IMR-90 (cell line): Measurements from ENCODE around the gene GABRB1. TPM values are rescaled to one million over a fixed set of nuclear protein-coding genes. Genes with fewer than 3 reads are reported as not detected.

Source experiments
- ATAC-seq: fragments of 200-7000 bp; cut with Tn5 transposase; 2 replicates; pipeline ENCODE4 v1.9.1; 2020; ENCODE audit warnings: low read depth, mild to moderate bottlenecking, moderate library complexity
- BruUV-seq: library from RNA; stranded (reverse); fragments of 400-500 nt; replicated peaks from 2 replicates; lab custom pipeline; 2021; lab: Mats Ljungman, UMichigan
- CTCF ChIA-PET: fragments of 300-600 bp; formaldehyde crosslinking; extraction: SDS; loops from one replicate; lab custom pipeline; 2021; ENCODE audit warnings: antibody characterized with exemption; lab: Yijun Ruan, JAX
- POLR2A ChIA-PET: fragments of 300-600 bp; sonication (Branson Sonifier 250); formaldehyde crosslinking; loops from one replicate; lab custom pipeline; 2022; ENCODE audit warnings: antibody characterized with exemption; ENCODE audit not compliant: unreplicated experiment; lab: Charles Lee
- DNase-seq: peaks from one replicate; pipeline ENCODE4 v3.0.0; 2013
- H2AFZ ChIP-seq: replicated peaks from 2 replicates; pipeline ENCODE3; 2013; ENCODE audit warnings: low read length, mild to moderate bottlenecking; ENCODE audit not compliant: poor library complexity
- H2AK5ac ChIP-seq: 2 replicates; pipeline ENCODE4 v1.6.1; 2013; ENCODE audit warnings: low read depth, low read length, inconsistent platforms
- H2AK9ac ChIP-seq: replicated peaks from 2 replicates; pipeline ENCODE3; 2013; ENCODE audit warnings: mild to moderate bottlenecking, low read depth, low read length, moderate library complexity; ENCODE audit not compliant: poor library complexity
- H2BK120ac ChIP-seq: 2 replicates; pipeline ENCODE4 v1.6.1; 2013; ENCODE audit warnings: low read depth, low read length, inconsistent platforms
- H2BK15ac ChIP-seq: 3 replicates; pipeline ENCODE4 v1.6.1; 2013; ENCODE audit warnings: low read depth, low read length, inconsistent platforms
- H2BK20ac ChIP-seq: 2 replicates; pipeline ENCODE4 v1.6.1; 2013; ENCODE audit warnings: low read depth, mild to moderate bottlenecking, inconsistent platforms, low read length, moderate library complexity
- H2BK5ac ChIP-seq: 2 replicates; pipeline ENCODE4 v1.6.1; 2013; ENCODE audit warnings: mild to moderate bottlenecking, low read depth, low read length, inconsistent platforms; ENCODE audit not compliant: poor library complexity, severe bottlenecking
- H3K14ac ChIP-seq: replicated peaks from 2 replicates; pipeline ENCODE4 v1.6.1; 2013; ENCODE audit warnings: low read depth, low read length, inconsistent platforms
- H3K18ac ChIP-seq: 2 replicates; pipeline ENCODE4 v1.6.1; 2013; ENCODE audit warnings: low read depth, low read length, control low read depth
- H3K23ac ChIP-seq: 2 replicates; pipeline ENCODE4 v1.6.1; 2013; ENCODE audit warnings: low read depth, low read length, inconsistent platforms
- H3K27ac ChIP-seq: 2 replicates; pipeline ENCODE4 v1.5.1; 2013; ENCODE audit warnings: mild to moderate bottlenecking, control low read depth, low read length; ENCODE audit not compliant: insufficient read depth
- H3K27me3 ChIP-seq: 2 replicates; pipeline ENCODE4 v1.6.1; 2013; ENCODE audit warnings: low read length; ENCODE audit not compliant: control insufficient read depth, insufficient read depth
- H3K36me3 ChIP-seq: 2 replicates; pipeline ENCODE4 v1.6.1; 2013; ENCODE audit warnings: low read length, mixed read lengths; ENCODE audit not compliant: control insufficient read depth, insufficient read depth
- H3K4ac ChIP-seq: 2 replicates; pipeline ENCODE4 v1.6.1; 2013; ENCODE audit warnings: low read depth, low read length, inconsistent platforms
- H3K4me1 ChIP-seq: 2 replicates; pipeline ENCODE4 v1.6.1; 2013; ENCODE audit warnings: low read length, mixed read lengths; ENCODE audit not compliant: control insufficient read depth, insufficient read depth
- H3K4me2 ChIP-seq: 2 replicates; pipeline ENCODE4 v1.6.1; 2013; ENCODE audit warnings: low read depth, mild to moderate bottlenecking, control low read depth, low read length, moderate library complexity
- H3K4me3 ChIP-seq: 2 replicates; pipeline ENCODE4 v1.5.1; 2013; ENCODE audit warnings: low read depth, mild to moderate bottlenecking, control low read depth, low read length, moderate library complexity; ENCODE audit not compliant: insufficient read depth
- H3K56ac ChIP-seq: 2 replicates; pipeline ENCODE4 v1.6.1; 2013; ENCODE audit warnings: low read length, inconsistent platforms; ENCODE audit not compliant: insufficient read depth; ENCODE audit errors: extremely low read depth
- H3K79me1 ChIP-seq, 2 experiments: 2 replicates each; pipeline ENCODE4 v1.6.1; 2013; ENCODE audit warnings: low read length in 2 of 2, inconsistent platforms in 1 of 2, low read depth in 1 of 2
- H3K9ac ChIP-seq: 2 replicates; pipeline ENCODE4 v1.6.1; 2013; ENCODE audit warnings: low read depth, low read length, control low read depth
- H3K9me1 ChIP-seq: 2 replicates; pipeline ENCODE4 v1.6.1; 2013; ENCODE audit warnings: low read length, inconsistent platforms; ENCODE audit not compliant: insufficient read depth
- H3K9me3 ChIP-seq: 2 replicates; pipeline ENCODE4 v1.6.1; 2013; ENCODE audit warnings: low read length; ENCODE audit not compliant: control insufficient read depth, insufficient read depth
- H4K20me1 ChIP-seq: 2 replicates; pipeline ENCODE4 v1.6.1; 2013; ENCODE audit warnings: low read length, inconsistent platforms; ENCODE audit not compliant: insufficient read depth
- H4K5ac ChIP-seq: 2 replicates; pipeline ENCODE4 v1.6.1; 2013; ENCODE audit warnings: mild to moderate bottlenecking, low read depth, low read length, control low read depth
- H4K8ac ChIP-seq, 2 experiments: 2 replicates each; pipeline ENCODE4 v1.6.1; 2013; ENCODE audit warnings: low read depth in 2 of 2, low read length in 2 of 2, control low read depth in 1 of 2, inconsistent platforms in 1 of 2
- H4K91ac ChIP-seq: 2 replicates; pipeline ENCODE4 v1.6.1; 2013; ENCODE audit warnings: low read depth, low read length, inconsistent platforms; ENCODE audit not compliant: insufficient read depth
- BHLHE40 ChIP-seq: fragments of 150-350 bp; IDR thresholded peaks from 2 replicates; pipeline ENCODE4 v1.6.1; 2016; ENCODE audit warnings: mild to moderate bottlenecking, low read depth, low read length
- CEBPB ChIP-seq: IDR thresholded peaks from 2 replicates; pipeline ENCODE4 v1.6.1; 2012; ENCODE audit warnings: low read depth, low read length, improper control_type of control experiment
- CHD1 ChIP-seq: IDR thresholded peaks from 2 replicates; pipeline ENCODE4 v1.6.1; 2012; ENCODE audit warnings: low read depth, low read length, improper control_type of control experiment
- FOS ChIP-seq: fragments of 150-350 bp; IDR thresholded peaks from 2 replicates; pipeline ENCODE4 v1.6.1; 2016; ENCODE audit warnings: low read depth, low read length
- MAFK ChIP-seq: IDR thresholded peaks from 2 replicates; pipeline ENCODE4 v1.6.1; 2012; ENCODE audit warnings: low read depth, low read length, improper control_type of control experiment
- MAZ ChIP-seq: IDR thresholded peaks from 2 replicates; pipeline ENCODE4 v1.6.1; 2012; ENCODE audit warnings: low read depth, mild to moderate bottlenecking, low read length, improper control_type of control experiment, moderate library complexity, borderline replicate concordance
- MXI1 ChIP-seq: IDR thresholded peaks from 2 replicates; pipeline ENCODE4 v1.6.1; 2012; ENCODE audit warnings: low read depth, mild to moderate bottlenecking, low read length, moderate library complexity, borderline replicate concordance
- NFE2L2 ChIP-seq: fragments of 150-350 bp; IDR thresholded peaks from 2 replicates; pipeline ENCODE4 v1.6.1; 2016; ENCODE audit warnings: low read depth, mild to moderate bottlenecking, low read length
- POLR2A ChIP-seq: IDR thresholded peaks from 2 replicates; pipeline ENCODE4 v1.6.1; 2012; ENCODE audit warnings: mild to moderate bottlenecking, low read depth, low read length
- RAD21 ChIP-seq: IDR thresholded peaks from 2 replicates; pipeline ENCODE4 v1.6.1; 2012; ENCODE audit warnings: low read length, improper control_type of control experiment
- RCOR1 ChIP-seq: IDR thresholded peaks from 2 replicates; pipeline ENCODE4 v1.6.1; 2012; ENCODE audit warnings: mild to moderate bottlenecking, low read length, improper control_type of control experiment; ENCODE audit not compliant: insufficient replicate concordance
- dilution Hi-C: fragments of 300-500 bp; cut with HindIII; formaldehyde crosslinking; loops from one replicate; pipeline ENCODE4 v1.14.3; 2018; ENCODE audit warnings: low sequenced_read_pairs; ENCODE audit not compliant: unreplicated experiment
- in situ Hi-C: fragments of 300-500 bp; cut with MboI; formaldehyde crosslinking; loops from 3 replicates; pipeline ENCODE4 v1.14.3; 2019; ENCODE audit warnings: low sequenced_read_pairs, inconsistent platforms, mixed read lengths
- intact Hi-C: fragments of 100-400 bp; cut with micrococcal nuclease; formaldehyde crosslinking; loops from 2 replicates; pipeline ENCODE4 v1.10.0; 2022
- polyA plus RNA-seq, 3 experiments: library from polyadenylated mRNA; depleted of rRNA; stranded (reverse); fragments of >200 nt; gene quantifications; 2 replicates each; pipeline ENCODE4 v1.2.3, GENCODE V29; 2012; ENCODE audit warnings: low replicate concordance in 1 of 3
- total RNA-seq: library from RNA; depleted of rRNA; stranded (reverse); fragments of >200 nt; gene quantifications from 2 replicates; pipeline ENCODE4 v1.2.3, GENCODE V29; 2012
- TF ChIP-seq, protein P1 (sequence below): conservative IDR thresholded peaks from 2 replicates; pipeline ENCODE4 v1.5.1; 2012; ENCODE audit warnings: mild to moderate bottlenecking, low read depth, low read length, improper control_type of control experiment
- TF ChIP-seq, protein P2 (sequence below): fragments of 150-350 bp; IDR thresholded peaks from 2 replicates; pipeline ENCODE4 v1.6.1; 2016; ENCODE audit warnings: low read depth, mild to moderate bottlenecking, low read length, moderate library complexity, borderline replicate concordance
- TF ChIP-seq, protein P3 (sequence below): fragments of 150-350 bp; IDR thresholded peaks from 2 replicates; pipeline ENCODE4 v1.6.1; 2017; ENCODE audit warnings: mild to moderate bottlenecking, antibody characterized with exemption, low read length, low read depth

Gene GABRB1
- total and polyA plus RNA-seq, 2 of the 4 experiments (the other 2 are of a cell fraction) = 4.7 to 16.1 TPM

DNA sequence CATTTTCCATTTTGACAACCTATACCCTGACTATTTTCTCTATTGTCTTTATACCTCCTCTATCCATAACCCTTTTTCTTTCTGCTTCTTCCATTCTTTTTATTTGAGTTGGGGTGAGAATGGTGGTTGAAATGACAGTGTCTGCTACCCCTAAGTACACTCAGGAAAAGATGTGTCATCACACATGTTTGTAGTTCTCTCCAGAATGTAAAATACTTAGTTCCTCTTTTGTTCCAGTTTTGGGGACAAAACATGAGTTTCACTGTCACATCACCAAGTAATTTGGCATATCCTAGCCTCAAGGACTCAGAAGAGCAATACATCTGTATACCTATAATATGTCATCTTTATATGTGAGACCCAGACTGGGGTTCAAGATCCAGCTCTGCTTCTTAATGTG is 341.8 kb downstream of the GABRB1 start:
- intact Hi-C loops = no loop called here
- H3K9me3 ChIP-seq = no peaks in the 10 kb centered on the region
- H4K8ac ChIP-seq = no peak overlapping the region
- ChIA-PET POLR2A (no interaction called here), CTCF (no interaction called here)
- BruUV-seq = no TSS peak
- no peaks in the 10 kb centered on the region for H3K27me3 ChIP-seq
- H3K4me1 ChIP-seq = no peaks in the 10 kb centered on the region
- H3K36me3 ChIP-seq = no peaks in the 10 kb centered on the region
- no peak overlapping the region for H3K18ac ChIP-seq
- H3K9ac ChIP-seq = no peak overlapping the region
- H4K20me1 ChIP-seq = no peaks in the 10 kb centered on the region
- H3K56ac ChIP-seq = no peak overlapping the region
- H3K9me1 ChIP-seq = no peaks in the 10 kb centered on the region; the same call in 1 of the 2 replicates
- no peak overlapping the region for H3K14ac ChIP-seq
- no peak for TF ChIP-seq NFE2L2
- no peak for TF ChIP-seq CHD1
- TF ChIP-seq, protein P1, sequence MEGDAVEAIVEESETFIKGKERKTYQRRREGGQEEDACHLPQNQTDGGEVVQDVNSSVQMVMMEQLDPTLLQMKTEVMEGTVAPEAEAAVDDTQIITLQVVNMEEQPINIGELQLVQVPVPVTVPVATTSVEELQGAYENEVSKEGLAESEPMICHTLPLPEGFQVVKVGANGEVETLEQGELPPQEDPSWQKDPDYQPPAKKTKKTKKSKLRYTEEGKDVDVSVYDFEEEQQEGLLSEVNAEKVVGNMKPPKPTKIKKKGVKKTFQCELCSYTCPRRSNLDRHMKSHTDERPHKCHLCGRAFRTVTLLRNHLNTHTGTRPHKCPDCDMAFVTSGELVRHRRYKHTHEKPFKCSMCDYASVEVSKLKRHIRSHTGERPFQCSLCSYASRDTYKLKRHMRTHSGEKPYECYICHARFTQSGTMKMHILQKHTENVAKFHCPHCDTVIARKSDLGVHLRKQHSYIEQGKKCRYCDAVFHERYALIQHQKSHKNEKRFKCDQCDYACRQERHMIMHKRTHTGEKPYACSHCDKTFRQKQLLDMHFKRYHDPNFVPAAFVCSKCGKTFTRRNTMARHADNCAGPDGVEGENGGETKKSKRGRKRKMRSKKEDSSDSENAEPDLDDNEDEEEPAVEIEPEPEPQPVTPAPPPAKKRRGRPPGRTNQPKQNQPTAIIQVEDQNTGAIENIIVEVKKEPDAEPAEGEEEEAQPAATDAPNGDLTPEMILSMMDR = no peak
- no peak for TF ChIP-seq MXI1
- no peak for TF ChIP-seq FOS
- no peak for TF ChIP-seq MAZ
- no peak for TF ChIP-seq CEBPB
- TF ChIP-seq, protein P2, sequence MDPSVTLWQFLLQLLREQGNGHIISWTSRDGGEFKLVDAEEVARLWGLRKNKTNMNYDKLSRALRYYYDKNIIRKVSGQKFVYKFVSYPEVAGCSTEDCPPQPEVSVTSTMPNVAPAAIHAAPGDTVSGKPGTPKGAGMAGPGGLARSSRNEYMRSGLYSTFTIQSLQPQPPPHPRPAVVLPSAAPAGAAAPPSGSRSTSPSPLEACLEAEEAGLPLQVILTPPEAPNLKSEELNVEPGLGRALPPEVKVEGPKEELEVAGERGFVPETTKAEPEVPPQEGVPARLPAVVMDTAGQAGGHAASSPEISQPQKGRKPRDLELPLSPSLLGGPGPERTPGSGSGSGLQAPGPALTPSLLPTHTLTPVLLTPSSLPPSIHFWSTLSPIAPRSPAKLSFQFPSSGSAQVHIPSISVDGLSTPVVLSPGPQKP = no peak
- no peak for TF ChIP-seq MAFK
- TF ChIP-seq, protein P3, sequence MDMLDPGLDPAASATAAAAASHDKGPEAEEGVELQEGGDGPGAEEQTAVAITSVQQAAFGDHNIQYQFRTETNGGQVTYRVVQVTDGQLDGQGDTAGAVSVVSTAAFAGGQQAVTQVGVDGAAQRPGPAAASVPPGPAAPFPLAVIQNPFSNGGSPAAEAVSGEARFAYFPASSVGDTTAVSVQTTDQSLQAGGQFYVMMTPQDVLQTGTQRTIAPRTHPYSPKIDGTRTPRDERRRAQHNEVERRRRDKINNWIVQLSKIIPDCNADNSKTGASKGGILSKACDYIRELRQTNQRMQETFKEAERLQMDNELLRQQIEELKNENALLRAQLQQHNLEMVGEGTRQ = no peak
- no peak for TF ChIP-seq BHLHE40
- no peak for TF ChIP-seq POLR2A
- TF ChIP-seq RAD21 = no peak
- no peak for TF ChIP-seq RCOR1
- H2BK15ac ChIP-seq = no peak overlapping the region
- ATAC-seq (no peak), DNase-seq (no peak)
- peak overlapping the region; percentile 21; the same call in 1 of the 2 replicates for H2BK20ac ChIP-seq
- H2BK5ac ChIP-seq = no peak overlapping the region
- no peak overlapping the region for H4K91ac ChIP-seq
- in situ Hi-C loops = no loop called here
- H2BK120ac ChIP-seq = no peak overlapping the region
- H3K4ac ChIP-seq = no peak overlapping the region
- no peak overlapping the region for H2AK9ac ChIP-seq
- H2AK5ac ChIP-seq = no peak overlapping the region
- dilution Hi-C loops = no loop called here
- no peak overlapping the region for H2AFZ ChIP-seq
- H3K27ac ChIP-seq = no peak overlapping the region
- no peak overlapping the region for H3K23ac ChIP-seq
- H4K5ac ChIP-seq = no peak overlapping the region
- no peak overlapping the region for H3K4me3 ChIP-seq
- H3K79me1 ChIP-seq = no peaks in the 10 kb centered on the region
- H3K4me2 ChIP-seq = no peak overlapping the region
